GM12878 (cell line): ENCODE results near the gene PTPN22. TPM values are rescaled to one million over a fixed set of nuclear protein-coding genes. Genes with fewer than 3 reads are reported as not detected.

ENCODE experiments used
- ATF7 ChIP-seq: fragments of 450-650 bp; IDR thresholded peaks from 2 replicates; pipeline ENCODE4 v1.6.1; 2016; ENCODE audit warnings: low read depth, mild to moderate bottlenecking
- BCL11A ChIP-seq: IDR thresholded peaks from 2 replicates; pipeline ENCODE4 v1.6.1; 2011; ENCODE audit warnings: low read depth, low read length
- BHLHE40 ChIP-seq, 2 experiments: fragments of 450-650 bp in 1 of 2; IDR thresholded peaks; 2 replicates each; pipeline ENCODE4 v1.6.1; 2011 to 2017; ENCODE audit warnings: low read depth in 2 of 2, borderline replicate concordance in 1 of 2, improper control_type of control experiment in 1 of 2, low read length in 1 of 2, mild to moderate bottlenecking in 1 of 2
- EGR1 ChIP-seq, 2 experiments: IDR thresholded peaks; 1 replicate in 1 of 2; 2 replicates in 1 of 2; pipeline ENCODE4 v1.6.1; 2011 to 2012; ENCODE audit warnings: low read depth in 2 of 2, low read length in 2 of 2, borderline replicate concordance in 1 of 2, mild to moderate bottlenecking in 1 of 2, moderate library complexity in 1 of 2
- ETV6 ChIP-seq, 2 experiments: fragments of 450-650 bp in 1 of 2; IDR thresholded peaks in 1 of 2; conservative IDR thresholded peaks in 1 of 2; 2 replicates each; pipeline ENCODE4 v1.6.1; 2014; ENCODE audit warnings: antibody characterized with exemption in 1 of 2, borderline replicate concordance in 1 of 2, low read depth in 1 of 2, mild to moderate bottlenecking in 1 of 2, moderate library complexity in 1 of 2
- NR2F1 ChIP-seq: fragments of 450-650 bp; conservative IDR thresholded peaks from 2 replicates; pipeline ENCODE4 v1.6.1; 2017; ENCODE audit warnings: mild to moderate bottlenecking
- PML ChIP-seq: IDR thresholded peaks from 2 replicates; pipeline ENCODE4 v1.6.1; 2012; ENCODE audit warnings: low read length, inconsistent platforms
- POLR2A ChIP-seq: IDR thresholded peaks from 2 replicates; pipeline ENCODE4 v1.6.1; 2011; ENCODE audit warnings: low read depth, mild to moderate bottlenecking, low read length
- RCOR1 ChIP-seq: conservative IDR thresholded peaks from 2 replicates; pipeline ENCODE4 v1.6.1; 2012; ENCODE audit warnings: low read depth, low read length, improper control_type of control experiment
- ZSCAN29 ChIP-seq: fragments of 450-650 bp; IDR thresholded peaks from 2 replicates; pipeline ENCODE4 v1.6.1; 2017; ENCODE audit warnings: mild to moderate bottlenecking, moderate library complexity
- polyA plus RNA-seq, 11 experiments: library from polyadenylated mRNA; depleted of rRNA in 4 of 11; unstranded in 6 of 11; stranded (reverse) in 5 of 11; fragments of >200 nt; fragmentation: Nextera tagmentation in 4 of 11; fragmentation: Illumina TruSeq in 1 of 11; extraction: Ambion mirVana in 4 of 11; extraction: Trizol in 1 of 11; gene quantifications; 1 replicate in 1 of 11; 2 replicates in 10 of 11; pipeline versions ENCODE4 v1.2.1 to v1.2.3, GENCODE V29; 2011 to 2016; ENCODE audit warnings: inconsistent platforms in 2 of 11, missing spikeins in 2 of 11, low read depth in 1 of 11
- total RNA-seq, 4 experiments: library from RNA; depleted of rRNA in 3 of 4; stranded (reverse); fragments of >200 nt in 3 of 4; fragmentation: Illumina TruSeq in 1 of 4; extraction: Trizol in 1 of 4; gene quantifications; 2 replicates each; pipeline versions ENCODE4 v1.2.1 to v1.2.3, GENCODE V29; 2013 to 2021
- TF ChIP-seq, protein P1 (sequence below): fragments of 450-650 bp; formaldehyde crosslinking; IDR thresholded peaks from 2 replicates; pipeline ENCODE4 v1.4.0; 2020; ENCODE audit warnings: mild to moderate bottlenecking, moderate library complexity
- TF ChIP-seq, protein P2 (sequence below): IDR thresholded peaks from 2 replicates; pipeline ENCODE4 v1.6.1; 2011; ENCODE audit warnings: low read depth, mild to moderate bottlenecking, low read length, moderate library complexity, borderline replicate concordance; ENCODE audit errors: extremely low read depth
- TF ChIP-seq, protein P3 (sequence below): fragments of 450-650 bp; IDR thresholded peaks from 2 replicates; pipeline ENCODE4 v1.6.1; 2016; ENCODE audit warnings: mild to moderate bottlenecking, moderate library complexity, borderline replicate concordance
- TF ChIP-seq, protein P4 (sequence below): fragments of 450-650 bp; formaldehyde crosslinking; IDR thresholded peaks from 2 replicates; pipeline ENCODE4 v1.5.0; 2022; ENCODE audit warnings: mild to moderate bottlenecking, missing genetic modification characterization
- TF ChIP-seq, protein P5 (sequence below): IDR thresholded peaks from 2 replicates; pipeline ENCODE4 v1.6.1; 2011; ENCODE audit warnings: borderline replicate concordance, low read depth, mild to moderate bottlenecking, moderate library complexity, low read length; ENCODE audit not compliant: insufficient read depth, poor library complexity, severe bottlenecking

PTPN22 gene
- total and polyA plus RNA-seq, 10 of the 15 experiments (the other 5 are each of a cell fraction or from before 2014, with no cell fraction given) = 22.8 to 65.1 (median 44.9) TPM

DNA sequence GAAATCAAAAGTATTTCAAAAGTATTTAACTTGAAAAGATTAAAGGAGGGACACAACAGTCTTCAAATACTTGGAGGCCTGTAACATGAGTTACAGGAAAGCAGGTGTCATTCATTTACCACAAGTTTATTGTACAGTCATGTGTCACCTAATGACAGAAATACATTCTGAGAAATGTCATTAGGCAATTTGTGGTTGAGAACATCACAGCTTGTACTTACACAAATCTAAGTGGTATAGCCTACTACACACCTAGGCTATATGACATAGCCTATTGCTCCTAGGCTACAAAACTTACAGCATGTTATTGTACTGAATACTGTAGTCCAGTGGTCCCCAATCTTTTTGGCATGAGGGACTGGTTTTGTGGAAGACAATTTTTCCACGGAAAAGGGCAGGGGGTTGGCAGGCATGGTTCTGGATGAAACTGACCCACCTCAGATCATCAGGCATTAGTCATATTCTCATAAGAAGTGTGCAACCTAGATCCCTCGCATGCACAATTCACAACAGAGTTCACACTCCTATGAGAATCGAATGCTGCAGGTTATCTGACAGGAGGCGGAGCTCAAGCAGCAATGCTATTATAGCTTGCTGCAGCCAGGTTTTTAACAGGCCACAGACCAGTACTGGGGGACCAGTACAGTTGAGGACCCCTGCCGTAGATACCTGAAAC lies 87.3 kb downstream of the PTPN22 start (continued):
- TF ChIP-seq, protein P1, sequence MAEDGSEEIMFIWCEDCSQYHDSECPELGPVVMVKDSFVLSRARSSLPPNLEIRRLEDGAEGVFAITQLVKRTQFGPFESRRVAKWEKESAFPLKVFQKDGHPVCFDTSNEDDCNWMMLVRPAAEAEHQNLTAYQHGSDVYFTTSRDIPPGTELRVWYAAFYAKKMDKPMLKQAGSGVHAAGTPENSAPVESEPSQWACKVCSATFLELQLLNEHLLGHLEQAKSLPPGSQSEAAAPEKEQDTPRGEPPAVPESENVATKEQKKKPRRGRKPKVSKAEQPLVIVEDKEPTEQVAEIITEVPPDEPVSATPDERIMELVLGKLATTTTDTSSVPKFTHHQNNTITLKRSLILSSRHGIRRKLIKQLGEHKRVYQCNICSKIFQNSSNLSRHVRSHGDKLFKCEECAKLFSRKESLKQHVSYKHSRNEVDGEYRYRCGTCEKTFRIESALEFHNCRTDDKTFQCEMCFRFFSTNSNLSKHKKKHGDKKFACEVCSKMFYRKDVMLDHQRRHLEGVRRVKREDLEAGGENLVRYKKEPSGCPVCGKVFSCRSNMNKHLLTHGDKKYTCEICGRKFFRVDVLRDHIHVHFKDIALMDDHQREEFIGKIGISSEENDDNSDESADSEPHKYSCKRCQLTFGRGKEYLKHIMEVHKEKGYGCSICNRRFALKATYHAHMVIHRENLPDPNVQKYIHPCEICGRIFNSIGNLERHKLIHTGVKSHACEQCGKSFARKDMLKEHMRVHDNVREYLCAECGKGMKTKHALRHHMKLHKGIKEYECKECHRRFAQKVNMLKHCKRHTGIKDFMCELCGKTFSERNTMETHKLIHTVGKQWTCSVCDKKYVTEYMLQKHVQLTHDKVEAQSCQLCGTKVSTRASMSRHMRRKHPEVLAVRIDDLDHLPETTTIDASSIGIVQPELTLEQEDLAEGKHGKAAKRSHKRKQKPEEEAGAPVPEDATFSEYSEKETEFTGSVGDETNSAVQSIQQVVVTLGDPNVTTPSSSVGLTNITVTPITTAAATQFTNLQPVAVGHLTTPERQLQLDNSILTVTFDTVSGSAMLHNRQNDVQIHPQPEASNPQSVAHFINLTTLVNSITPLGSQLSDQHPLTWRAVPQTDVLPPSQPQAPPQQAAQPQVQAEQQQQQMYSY = no peak
- TF ChIP-seq ATF7 (peak; percentile 90), ETV6 (conservative IDR thresholded peaks at IDR 0.05 in 1 of 2, IDR thresholded peaks at IDR 0.05 in 1 of 2; ENCODE audit: borderline replicate concordance in 1 of 2, low read depth in 1 of 2) (no peak; a peak in 1 of 4 replicates), BHLHE40 (IDR thresholded peaks at IDR 0.05; ENCODE audit: borderline replicate concordance in 1 of 2, low read depth in 2 of 2, low read length in 1 of 2) (peak; percentile 26 to 66; a peak in 2 of 4 replicates), RCOR1 (no peak), NR2F1 (no peak; the same call in 1 of the 2 replicates), ZSCAN29 (no peak), POLR2A (no peak), EGR1 (IDR thresholded peaks at IDR 0.05; ENCODE audit: borderline replicate concordance in 1 of 2, low read depth in 2 of 2, low read length in 2 of 2) (no peak), PML (no peak; the same call in 1 of the 2 replicates), BCL11A (peak; percentile 65)
- TF ChIP-seq, protein P2, sequence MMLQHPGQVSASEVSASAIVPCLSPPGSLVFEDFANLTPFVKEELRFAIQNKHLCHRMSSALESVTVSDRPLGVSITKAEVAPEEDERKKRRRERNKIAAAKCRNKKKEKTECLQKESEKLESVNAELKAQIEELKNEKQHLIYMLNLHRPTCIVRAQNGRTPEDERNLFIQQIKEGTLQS = no peak
- TF ChIP-seq, protein P3, sequence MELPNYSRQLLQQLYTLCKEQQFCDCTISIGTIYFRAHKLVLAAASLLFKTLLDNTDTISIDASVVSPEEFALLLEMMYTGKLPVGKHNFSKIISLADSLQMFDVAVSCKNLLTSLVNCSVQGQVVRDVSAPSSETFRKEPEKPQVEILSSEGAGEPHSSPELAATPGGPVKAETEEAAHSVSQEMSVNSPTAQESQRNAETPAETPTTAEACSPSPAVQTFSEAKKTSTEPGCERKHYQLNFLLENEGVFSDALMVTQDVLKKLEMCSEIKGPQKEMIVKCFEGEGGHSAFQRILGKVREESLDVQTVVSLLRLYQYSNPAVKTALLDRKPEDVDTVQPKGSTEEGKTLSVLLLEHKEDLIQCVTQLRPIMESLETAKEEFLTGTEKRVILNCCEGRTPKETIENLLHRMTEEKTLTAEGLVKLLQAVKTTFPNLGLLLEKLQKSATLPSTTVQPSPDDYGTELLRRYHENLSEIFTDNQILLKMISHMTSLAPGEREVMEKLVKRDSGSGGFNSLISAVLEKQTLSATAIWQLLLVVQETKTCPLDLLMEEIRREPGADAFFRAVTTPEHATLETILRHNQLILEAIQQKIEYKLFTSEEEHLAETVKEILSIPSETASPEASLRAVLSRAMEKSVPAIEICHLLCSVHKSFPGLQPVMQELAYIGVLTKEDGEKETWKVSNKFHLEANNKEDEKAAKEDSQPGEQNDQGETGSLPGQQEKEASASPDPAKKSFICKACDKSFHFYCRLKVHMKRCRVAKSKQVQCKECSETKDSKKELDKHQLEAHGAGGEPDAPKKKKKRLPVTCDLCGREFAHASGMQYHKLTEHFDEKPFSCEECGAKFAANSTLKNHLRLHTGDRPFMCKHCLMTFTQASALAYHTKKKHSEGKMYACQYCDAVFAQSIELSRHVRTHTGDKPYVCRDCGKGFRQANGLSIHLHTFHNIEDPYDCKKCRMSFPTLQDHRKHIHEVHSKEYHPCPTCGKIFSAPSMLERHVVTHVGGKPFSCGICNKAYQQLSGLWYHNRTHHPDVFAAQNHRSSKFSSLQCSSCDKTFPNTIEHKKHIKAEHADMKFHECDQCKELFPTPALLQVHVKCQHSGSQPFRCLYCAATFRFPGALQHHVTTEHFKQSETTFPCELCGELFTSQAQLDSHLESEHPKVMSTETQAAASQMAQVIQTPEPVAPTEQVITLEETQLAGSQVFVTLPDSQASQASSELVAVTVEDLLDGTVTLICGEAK = no peak
- TF ChIP-seq, protein P4, sequence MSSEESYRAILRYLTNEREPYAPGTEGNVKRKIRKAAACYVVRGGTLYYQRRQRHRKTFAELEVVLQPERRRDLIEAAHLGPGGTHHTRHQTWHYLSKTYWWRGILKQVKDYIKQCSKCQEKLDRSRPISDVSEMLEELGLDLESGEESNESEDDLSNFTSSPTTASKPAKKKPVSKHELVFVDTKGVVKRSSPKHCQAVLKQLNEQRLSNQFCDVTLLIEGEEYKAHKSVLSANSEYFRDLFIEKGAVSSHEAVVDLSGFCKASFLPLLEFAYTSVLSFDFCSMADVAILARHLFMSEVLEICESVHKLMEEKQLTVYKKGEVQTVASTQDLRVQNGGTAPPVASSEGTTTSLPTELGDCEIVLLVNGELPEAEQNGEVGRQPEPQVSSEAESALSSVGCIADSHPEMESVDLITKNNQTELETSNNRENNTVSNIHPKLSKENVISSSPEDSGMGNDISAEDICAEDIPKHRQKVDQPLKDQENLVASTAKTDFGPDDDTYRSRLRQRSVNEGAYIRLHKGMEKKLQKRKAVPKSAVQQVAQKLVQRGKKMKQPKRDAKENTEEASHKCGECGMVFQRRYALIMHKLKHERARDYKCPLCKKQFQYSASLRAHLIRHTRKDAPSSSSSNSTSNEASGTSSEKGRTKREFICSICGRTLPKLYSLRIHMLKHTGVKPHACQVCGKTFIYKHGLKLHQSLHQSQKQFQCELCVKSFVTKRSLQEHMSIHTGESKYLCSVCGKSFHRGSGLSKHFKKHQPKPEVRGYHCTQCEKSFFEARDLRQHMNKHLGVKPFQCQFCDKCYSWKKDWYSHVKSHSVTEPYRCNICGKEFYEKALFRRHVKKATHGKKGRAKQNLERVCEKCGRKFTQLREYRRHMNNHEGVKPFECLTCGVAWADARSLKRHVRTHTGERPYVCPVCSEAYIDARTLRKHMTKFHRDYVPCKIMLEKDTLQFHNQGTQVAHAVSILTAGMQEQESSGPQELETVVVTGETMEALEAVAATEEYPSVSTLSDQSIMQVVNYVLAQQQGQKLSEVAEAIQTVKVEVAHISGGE (CRISPR knock-in tag) = no peak
- TF ChIP-seq, protein P5, sequence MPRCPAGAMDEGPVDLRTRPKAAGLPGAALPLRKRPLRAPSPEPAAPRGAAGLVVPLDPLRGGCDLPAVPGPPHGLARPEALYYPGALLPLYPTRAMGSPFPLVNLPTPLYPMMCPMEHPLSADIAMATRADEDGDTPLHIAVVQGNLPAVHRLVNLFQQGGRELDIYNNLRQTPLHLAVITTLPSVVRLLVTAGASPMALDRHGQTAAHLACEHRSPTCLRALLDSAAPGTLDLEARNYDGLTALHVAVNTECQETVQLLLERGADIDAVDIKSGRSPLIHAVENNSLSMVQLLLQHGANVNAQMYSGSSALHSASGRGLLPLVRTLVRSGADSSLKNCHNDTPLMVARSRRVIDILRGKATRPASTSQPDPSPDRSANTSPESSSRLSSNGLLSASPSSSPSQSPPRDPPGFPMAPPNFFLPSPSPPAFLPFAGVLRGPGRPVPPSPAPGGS = no peak
